ENCODE measurements around the gene TSSK6.

TSSK6 gene

GRCh38 chr19:19558055-19558454 is 42.7 kb upstream of the TSSK6 start:
- no peak for TF ChIP-seq CTCF (conservative IDR thresholded peaks at IDR 0.05; ENCODE audit: control insufficient read depth, insufficient read depth, low read depth, low read length)
- no peak for DNase-seq (ENCODE audit: low read depth)
- no peak overlapping the region for H3K4me3 ChIP-seq (ENCODE audit: control insufficient read depth, low read depth, low read length)

- peak; percentile 48 for DNase-seq (ENCODE audit: low read depth)
- TF ChIP-seq CTCF (conservative IDR thresholded peaks at IDR 0.05; ENCODE audit: control insufficient read depth, insufficient read depth, low read depth, low read length) = peak; percentile 70
- no peak overlapping the region for H3K4me3 ChIP-seq (ENCODE audit: control insufficient read depth, low read depth, low read length)
Measured at GRCh38 chr19:19554074-19555023, 39.0 kb upstream of the TSSK6 start.

DNA sequence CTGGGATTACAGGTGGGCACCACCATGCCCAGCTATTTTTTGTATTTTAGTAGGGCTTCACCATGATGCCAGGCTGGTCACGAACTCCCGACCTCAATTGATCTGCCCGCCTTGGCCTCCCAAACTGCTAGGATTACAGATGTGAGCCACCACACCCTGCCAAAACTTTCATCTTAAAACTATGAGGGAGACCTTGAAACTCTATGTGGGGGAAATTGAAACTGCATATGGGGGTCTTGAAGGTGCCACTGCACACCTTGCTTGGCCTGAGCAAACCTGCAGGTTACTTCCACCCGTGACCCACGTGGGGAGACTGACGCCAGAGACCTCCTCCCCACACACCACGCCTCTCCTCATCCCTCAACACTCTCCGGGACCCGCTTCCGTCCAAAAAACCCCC is 38.3 kb upstream of the TSSK6 start:
- no peak for TF ChIP-seq CTCF (conservative IDR thresholded peaks at IDR 0.05; ENCODE audit: control insufficient read depth, insufficient read depth, low read depth, low read length)
- H3K4me3 ChIP-seq (ENCODE audit: control insufficient read depth, low read depth, low read length) = no peak overlapping the region
- DNase-seq (ENCODE audit: low read depth) = no peak

DNA sequence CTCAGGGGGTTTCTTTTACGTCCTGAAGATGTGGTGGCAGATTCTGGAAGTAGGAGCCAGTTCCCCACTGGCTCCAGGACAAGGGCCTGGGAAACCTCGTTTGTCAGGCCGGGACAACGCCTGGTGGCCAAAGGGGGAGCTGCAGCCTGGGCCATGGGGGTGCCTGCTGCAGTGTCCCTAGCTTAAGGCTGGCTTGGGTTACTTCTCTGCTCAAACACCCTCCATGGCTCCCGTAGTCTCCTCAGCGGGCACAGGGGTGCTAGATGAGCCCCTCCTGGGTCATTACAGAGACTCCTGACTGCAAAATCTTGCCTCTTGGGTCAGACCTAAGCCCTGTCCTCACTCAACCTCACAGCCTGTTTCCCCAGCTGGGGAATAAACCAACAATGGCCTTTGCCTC is 37.5 kb upstream of the TSSK6 start:
- no peak overlapping the region for H3K4me3 ChIP-seq (ENCODE audit: control insufficient read depth, low read depth, low read length)
- TF ChIP-seq CTCF (conservative IDR thresholded peaks at IDR 0.05; ENCODE audit: control insufficient read depth, insufficient read depth, low read depth, low read length) = peak; percentile 57
- DNase-seq (ENCODE audit: low read depth) = no peak

DNA sequence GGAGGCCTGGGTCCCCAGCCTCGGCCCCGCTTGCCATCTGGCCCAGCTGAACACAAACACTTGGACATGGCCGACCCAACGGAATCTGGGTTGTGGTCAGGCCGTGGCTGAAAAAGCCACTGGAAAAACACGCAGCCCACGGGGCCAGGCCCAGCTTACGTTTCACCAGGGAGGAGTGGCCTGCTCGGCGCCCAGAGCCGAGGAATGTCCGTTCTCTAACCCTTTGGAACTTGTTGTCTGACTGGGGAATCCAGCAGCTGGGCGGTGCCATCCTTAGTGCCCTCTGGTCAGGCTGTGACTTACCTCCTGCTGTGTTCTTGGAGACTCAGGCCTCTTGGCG is 36.5 kb upstream of the TSSK6 start:
- H3K4me3 ChIP-seq (ENCODE audit: control insufficient read depth, low read depth, low read length) = no peak overlapping the region
- no peak for DNase-seq (ENCODE audit: low read depth)
- TF ChIP-seq CTCF (conservative IDR thresholded peaks at IDR 0.05; ENCODE audit: control insufficient read depth, insufficient read depth, low read depth, low read length) = no peak

DNA sequence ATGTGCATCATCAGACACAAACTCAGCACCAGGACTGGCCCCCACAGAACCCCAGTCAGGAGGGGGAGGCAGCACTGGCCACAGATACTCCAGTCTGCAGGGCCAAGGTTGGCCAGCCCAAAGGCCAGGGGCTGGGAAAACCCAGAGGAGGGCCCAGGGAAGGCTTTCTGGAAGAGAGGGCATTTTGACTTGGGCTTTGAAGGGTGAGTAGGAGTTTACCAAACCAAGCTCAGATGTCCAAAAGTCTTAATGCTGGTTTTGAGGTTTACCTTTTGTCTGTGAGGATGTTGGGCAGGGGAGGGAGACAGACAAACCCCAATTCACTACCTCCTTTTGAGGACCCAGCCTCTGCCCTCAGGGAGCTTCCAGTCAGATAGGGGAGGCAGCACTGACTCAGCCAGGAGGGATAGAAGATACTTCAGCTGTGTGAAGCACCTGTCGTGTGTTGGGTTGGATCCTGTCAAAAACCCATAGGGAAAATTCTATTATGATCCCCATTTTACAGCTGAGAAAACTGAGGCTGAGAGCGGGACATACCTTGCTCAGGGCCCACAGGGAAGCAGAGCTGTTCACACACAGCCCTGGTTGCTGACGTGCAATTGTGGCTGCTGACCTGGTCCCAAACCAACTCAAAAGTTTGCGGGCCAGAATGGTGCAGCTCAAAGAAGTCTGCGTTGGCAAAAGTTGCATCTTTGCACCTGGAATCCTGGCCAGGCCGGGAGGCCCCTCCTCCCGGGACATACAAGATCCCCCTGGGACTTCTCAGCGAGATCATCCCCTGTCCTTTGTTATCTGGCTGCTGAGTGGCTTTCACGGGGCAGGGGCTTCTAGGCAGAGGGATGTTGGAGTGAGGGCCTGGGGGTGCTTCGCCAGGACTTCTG is 35.9 kb upstream of the TSSK6 start:
- no peak overlapping the region for H3K4me3 ChIP-seq (ENCODE audit: control insufficient read depth, low read depth, low read length)
- TF ChIP-seq CTCF (conservative IDR thresholded peaks at IDR 0.05; ENCODE audit: control insufficient read depth, insufficient read depth, low read depth, low read length) = no peak

More for the DNA sequence above, 35.9 kb upstream of the TSSK6 start:
- DNase-seq (ENCODE audit: low read depth) = no peak

Data from fibroblast of mammary gland (primary cell).